NCI-H1417 treated with DMSO at 0.1 percent for 48 hours (cell line): ENCODE results near the gene KASH5.
A peak's percentile ranks its signal among the peaks of the same experiment; 100 is the strongest.

Source experiments
- DNase-seq: peaks from one replicate; lab custom pipeline; 2025; lab: John Stamatoyannopoulos, UW

KASH5 gene

GRCh38 chr19:49387936-49388372, at the start of gene KASH5:
TSS of gene KASH5 (plus strand) at chr19:49388249. CDS start at chr19:49390884, 2,635 bp downstream.
- no peak for DNase-seq

DNA sequence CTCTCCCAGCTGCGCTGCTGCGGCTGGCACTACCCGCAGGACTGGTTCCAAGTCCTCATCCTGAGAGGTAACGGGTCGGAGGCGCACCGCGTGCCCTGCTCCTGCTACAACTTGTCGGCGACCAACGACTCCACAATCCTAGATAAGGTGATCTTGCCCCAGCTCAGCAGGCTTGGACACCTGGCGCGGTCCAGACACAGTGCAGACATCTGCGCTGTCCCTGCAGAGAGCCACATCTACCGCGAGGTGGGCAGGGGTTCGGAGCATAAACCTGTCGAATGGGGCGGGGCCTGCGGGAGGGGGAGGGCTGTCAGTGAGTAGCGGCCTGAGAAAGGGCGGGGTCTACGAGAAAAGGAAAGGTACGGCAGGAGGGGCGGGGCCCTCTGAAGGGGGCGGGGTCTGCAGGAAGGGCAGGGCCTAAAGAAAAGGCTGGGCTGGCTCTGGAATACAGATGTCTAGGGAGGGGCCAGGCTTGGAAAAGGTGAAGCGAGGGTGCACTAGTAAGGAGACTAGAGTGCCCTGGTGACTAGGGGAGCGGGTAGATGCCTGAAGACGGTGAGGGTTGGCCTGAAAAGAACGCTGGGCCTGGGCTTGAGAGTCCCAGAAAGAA, 49.3 kb upstream of the KASH5 start:
- no peak for DNase-seq

- DNase-seq: no peak
Measured at GRCh38 chr19:49339301-49340068, 48.6 kb upstream of the KASH5 start.

DNA sequence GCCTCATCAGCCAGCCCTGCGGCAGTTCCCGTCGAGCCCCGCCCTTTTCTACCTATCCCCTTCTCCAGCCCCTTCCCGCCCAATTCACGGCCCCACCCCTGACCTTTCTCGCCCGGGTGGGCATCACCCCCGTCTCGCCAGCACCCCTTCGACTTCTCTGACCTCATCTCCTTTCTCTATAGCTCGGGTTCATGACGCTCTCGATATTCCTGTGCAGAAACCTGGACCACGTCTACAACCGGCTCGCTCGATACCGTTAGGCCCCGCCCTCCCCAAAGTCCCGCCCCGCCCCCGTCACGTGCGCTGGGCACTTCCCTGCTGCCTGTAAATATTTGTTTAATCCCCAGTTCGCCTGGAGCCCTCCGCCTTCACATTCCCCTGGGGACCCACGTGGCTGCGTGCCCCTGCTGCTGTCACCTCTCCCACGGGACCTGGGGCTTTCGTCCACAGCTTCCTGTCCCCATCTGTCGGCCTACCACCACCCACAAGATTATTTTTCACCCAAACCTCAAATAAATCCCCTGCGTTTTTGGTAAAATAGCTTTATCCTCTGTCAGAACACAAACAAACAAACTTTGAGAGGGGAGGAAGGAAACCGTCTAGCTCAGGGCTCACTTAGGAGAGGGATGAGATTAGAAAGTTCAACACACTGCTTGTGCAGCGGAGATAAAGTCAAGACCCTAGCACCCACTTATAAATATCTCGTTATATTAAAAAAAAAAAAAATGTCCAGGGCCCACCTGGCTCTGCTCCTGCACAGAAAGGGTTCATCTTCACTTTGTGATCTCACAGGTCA, 47.8 kb upstream of the KASH5 start:
- DNase-seq: peak; percentile 0

GRCh38 chr19:49340865-49341718, 47.0 kb upstream of the KASH5 start:
- DNase-seq: no peak

GRCh38 chr19:49342291-49342721, 45.7 kb upstream of the KASH5 start:
- no peak for DNase-seq

- no peak for DNase-seq
Measured at GRCh38 chr19:49343123-49343522, 44.9 kb upstream of the KASH5 start.

- no peak for DNase-seq
Measured at GRCh38 chr19:49344505-49345423, 43.3 kb upstream of the KASH5 start.

GRCh38 chr19:49347191-49347590, 40.9 kb upstream of the KASH5 start:
- DNase-seq: no peak

GRCh38 chr19:49347835-49348234, 40.2 kb upstream of the KASH5 start:
- no peak for DNase-seq

DNA sequence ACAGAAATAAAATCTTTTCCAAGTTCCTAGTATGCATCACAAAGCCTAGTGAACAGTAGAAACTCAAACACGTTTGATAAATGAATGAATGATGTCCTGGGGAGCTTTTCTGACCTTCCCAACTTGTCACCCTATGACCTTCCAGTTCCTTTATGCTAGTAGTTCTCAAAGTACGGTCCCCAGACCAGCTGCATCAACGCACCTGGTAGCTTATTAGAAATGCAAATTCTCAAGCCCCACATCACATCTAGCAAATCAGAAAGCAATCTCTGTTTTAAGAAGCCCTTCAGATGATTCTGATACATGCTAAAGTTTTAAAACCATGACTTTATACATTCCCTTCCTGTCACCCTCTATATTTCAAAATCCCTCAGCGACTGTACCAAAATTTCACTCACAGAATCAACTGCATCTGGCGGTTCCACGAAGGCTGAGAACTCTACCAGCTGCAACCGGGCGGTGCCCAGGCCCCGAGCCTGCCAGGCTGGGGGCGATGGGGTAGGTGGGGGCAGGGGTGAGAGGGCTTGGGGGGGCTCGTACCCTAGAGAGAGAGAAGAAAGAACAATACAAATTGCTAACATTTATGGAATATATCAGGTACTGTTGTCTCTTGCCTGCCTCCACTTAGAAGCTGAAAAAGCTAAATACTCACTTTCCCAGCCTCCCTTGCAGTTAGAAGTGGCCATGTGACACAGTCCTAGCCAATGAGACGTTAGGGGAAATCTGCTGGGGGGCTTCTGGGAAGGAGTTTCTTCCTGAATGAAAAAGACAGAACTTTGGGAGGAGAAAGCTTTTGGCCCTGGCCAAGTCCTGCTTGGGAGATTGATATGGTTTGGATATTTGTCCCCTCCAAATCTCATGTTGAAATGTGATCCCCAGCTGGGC, 39.5 kb upstream of the KASH5 start:
- DNase-seq: no peak

DNA sequence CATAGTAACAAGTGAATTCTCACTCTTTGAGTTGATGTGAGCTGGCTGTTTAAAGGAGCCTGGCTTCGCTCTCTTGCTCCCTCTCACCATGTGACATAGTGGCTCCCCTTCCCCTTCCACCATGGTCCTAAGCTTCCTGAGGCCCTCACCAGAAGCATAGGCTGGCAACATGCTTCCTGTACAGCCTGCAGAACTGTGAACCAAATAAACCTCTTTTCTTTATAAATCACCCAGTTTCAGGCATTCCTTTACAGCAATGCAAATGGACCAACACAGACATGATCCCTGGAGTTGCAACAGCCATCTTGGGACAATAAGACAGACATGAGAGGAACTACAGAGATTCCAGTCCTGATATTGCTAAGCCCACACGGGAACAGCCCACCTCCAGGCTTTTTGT, 38.5 kb upstream of the KASH5 start:
- DNase-seq: no peak

DNA sequence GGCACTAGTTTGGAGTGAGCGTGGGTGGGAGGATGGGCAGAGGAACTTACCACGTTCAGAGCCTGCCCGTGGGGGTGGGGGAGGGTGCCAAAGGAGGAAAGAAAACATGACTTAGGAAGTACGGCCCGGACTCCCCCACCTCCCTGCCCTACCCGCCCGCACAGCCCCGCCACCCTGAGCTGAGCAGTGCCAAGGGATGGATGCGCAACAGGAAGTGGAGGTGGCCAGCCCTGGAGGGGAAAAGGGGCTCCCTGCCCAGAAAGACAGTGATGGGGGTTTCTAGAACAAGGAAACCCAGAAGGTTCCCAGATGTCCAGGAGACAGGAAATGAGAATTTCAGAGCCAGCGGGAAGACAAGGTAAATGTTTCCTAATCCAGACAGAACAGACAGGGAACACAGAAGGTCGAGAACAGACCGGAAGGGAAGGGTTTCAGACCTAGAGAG, 32.1 kb upstream of the KASH5 start:
- DNase-seq: no peak

DNA sequence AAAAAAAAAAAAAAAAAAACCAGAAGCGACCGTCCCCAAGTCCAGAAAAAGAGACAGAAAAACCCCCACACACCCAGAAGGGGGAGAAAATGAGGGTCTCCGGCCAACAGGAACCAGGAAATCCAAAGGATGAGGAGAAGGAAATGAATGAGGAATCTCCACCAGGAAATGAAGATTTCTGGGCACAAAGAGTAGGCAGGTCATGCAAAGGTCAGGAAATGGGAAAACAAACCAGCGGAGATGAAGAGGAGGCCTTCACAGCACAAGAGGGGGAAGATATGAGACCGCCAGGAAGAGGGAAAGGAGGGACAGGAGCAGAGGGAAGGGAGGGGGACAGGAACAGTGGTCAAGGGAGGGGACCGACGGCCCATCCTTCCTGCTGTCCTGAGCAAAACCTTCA, 31.7 kb upstream of the KASH5 start:
- no peak for DNase-seq

GRCh38 chr19:49357186-49357585, 30.9 kb upstream of the KASH5 start:
- no peak for DNase-seq

DNA sequence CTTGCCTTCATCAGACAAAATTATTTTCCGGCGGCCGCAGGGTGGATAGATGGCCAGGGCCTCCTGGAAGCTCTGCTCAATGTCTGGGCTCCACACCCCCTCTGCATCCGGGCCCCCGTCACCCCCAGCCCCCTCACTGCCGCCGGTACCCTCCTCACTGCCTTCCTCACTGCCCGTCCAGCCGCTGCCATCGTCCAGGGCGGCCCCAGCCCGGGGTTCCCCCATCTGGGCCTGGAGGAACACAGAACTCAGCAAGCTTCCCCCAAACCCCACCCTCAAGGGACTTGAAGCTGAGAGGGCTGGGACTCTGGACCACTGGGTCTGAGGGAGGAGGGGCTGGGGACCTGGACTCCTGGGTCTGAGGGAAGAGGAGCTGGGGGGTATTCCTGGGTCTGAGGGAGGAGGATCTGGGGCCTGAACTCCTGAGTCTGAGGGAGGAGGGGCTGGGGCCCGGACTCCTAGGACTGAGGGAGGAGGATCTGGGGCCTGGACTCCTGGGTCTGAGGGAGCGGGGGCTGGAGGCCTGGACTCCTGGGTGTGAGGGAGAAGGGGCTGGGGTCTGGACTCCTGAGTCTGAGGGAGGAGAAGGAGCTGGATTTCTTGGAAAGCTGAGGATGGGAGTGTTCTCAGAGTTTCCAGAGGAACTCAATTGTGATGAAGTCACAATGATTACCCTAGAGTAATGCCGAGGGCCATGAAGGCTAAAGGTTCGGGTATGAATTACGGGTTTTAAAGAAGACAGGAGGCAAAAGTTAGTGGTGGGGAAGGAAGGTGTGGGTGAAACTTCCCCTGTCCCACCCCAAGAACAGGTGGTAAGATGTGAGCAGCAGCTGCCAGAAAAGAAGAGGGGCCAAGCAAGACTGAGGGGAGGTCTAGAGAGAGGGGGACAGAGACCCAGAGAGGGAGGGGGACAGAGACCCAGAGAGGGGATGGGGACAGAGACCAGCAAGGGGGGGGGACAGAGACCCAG, 27.9 kb upstream of the KASH5 start:
- DNase-seq: no peak

DNA sequence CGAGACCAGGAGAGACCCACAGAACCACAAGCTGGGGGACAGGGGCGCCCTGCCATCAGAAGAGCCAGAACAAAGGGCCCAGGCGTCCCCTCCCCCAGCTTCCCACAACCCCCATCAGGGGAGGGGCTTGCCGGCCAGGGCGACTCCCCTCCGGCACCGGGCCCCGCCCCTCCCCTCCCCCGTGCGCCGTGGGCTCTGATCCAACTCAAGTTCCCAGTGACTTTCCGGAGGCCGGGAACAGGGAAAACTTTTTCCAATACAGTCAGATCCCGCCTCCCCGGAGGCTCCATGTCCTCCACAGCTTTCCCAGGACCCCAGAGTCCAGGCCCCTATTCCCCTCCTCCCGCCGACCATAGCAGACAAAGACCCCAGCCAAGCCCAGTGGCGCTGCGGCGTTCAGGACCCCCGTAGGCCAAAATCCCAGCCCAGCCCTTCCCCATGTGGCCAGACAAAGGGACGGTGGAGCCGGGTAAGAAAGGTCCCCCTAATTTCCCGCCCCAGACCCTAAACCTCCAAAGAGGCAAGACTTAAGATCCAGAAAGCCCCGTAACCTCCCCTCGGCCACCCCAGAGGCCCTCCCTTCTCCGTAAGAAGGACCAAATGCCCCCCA, 26.5 kb upstream of the KASH5 start:
- no peak for DNase-seq
